Measurements from ENCODE around the gene TRIM41. TPM values are rescaled to one million over a fixed set of nuclear protein-coding genes. Genes with fewer than 3 reads are reported as not detected.

The TRIM41 gene
- total and polyA plus RNA-seq, 12 donors = 13.3 to 56.2 (median 19.6) TPM

DNA sequence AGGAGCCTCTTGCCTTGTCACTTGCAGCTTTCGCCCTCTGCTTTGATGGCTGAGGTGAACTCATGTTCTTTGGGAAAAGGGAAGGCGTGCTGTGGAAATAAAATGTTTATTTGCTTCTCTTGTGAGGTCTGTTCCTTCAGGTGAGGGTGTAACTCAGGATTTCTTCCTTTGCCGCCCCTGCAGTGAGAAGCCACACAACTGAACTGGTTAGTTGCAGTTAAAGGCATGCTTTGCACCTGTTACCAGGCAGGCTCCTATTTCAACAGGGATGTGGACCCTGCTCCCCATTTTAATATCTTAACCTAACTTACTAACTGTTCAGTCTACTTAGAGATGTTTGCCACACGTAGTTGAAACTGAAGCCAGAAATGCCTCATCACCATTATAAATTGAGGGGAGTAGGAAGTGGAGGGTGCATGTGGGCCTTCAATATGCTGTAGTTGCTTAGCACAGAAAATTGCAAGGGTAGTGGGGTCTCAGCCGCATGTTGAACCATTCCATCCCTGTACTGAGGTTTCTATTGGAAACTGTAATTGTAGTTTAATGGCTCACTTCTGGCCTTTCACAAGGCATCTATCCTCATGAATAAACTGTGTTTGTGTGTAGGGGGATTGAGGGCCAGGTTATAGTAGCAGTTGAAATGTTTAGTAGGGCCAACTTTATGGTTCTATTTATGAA is 12.7 kb downstream of the TRIM41 start:
- TF ChIP-seq, protein P1, sequence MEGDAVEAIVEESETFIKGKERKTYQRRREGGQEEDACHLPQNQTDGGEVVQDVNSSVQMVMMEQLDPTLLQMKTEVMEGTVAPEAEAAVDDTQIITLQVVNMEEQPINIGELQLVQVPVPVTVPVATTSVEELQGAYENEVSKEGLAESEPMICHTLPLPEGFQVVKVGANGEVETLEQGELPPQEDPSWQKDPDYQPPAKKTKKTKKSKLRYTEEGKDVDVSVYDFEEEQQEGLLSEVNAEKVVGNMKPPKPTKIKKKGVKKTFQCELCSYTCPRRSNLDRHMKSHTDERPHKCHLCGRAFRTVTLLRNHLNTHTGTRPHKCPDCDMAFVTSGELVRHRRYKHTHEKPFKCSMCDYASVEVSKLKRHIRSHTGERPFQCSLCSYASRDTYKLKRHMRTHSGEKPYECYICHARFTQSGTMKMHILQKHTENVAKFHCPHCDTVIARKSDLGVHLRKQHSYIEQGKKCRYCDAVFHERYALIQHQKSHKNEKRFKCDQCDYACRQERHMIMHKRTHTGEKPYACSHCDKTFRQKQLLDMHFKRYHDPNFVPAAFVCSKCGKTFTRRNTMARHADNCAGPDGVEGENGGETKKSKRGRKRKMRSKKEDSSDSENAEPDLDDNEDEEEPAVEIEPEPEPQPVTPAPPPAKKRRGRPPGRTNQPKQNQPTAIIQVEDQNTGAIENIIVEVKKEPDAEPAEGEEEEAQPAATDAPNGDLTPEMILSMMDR (IDR thresholded peaks at IDR 0.05) = no peak
- TF ChIP-seq POLR2A (IDR thresholded peaks at IDR 0.05) = no peak
- peaks cover 4 to 91% of the 10 kb centered on the region in 2 donors for H3K36me3 ChIP-seq (replicated peaks in 1 of 2)
- DNase-seq = no peak

DNA sequence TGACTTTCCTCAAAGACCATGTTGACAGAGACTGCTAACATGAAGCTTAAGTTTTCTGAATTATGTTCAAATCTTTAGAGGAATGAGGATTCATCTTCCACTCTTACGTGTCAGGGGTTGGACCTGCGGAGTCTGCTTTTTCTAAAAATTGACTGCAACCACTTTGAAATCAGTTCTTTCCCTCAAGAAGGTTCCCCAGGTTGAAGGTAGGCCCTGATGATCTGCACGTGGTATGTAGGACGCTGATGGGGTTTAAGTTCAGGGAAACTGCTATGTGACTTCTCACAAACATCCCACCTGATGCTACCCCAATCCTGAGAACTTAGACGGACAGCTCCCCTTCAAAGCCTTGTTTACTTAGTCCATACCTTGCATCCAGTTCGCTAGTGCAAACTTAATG is 13.4 kb downstream of the TRIM41 start:
- TF ChIP-seq, protein P1 (IDR thresholded peaks at IDR 0.05) = no peak
- TF ChIP-seq POLR2A (IDR thresholded peaks at IDR 0.05) = no peak
- no peak for DNase-seq
- WGBS, 4 donors = 77 to 85% (median 82%) methylated on average over 6 of the region's 6 CpGs
- Histone ChIP-seq H3K27me3 (no peaks in the 10 kb centered on the region), H3K4me1 (replicated peaks in 1 of 2) (peaks cover 4 to 12% of the 10 kb centered on the region in 2 donors), H3K36me3 (replicated peaks in 1 of 2) (peaks cover 4 to 91% of the 10 kb centered on the region in 2 donors), H3K9me3 (replicated peaks in 1 of 3) (no peaks in the 10 kb centered on the region), H3K4me3 (no peak overlapping the region), H3K27ac (no peak overlapping the region)
- intact Hi-C loops (cut with DNase I) = no loop called here

More for the DNA sequence above, 12.7 kb downstream of the TRIM41 start:
- Histone ChIP-seq H3K4me3 (no peak overlapping the region), H3K27me3 (no peaks in the 10 kb centered on the region), H3K4me1 (replicated peaks in 1 of 2) (peaks cover 0 to 6% of the 10 kb centered on the region in 2 donors), H3K27ac (no peak overlapping the region), H3K9me3 (replicated peaks in 1 of 3) (no peaks in the 10 kb centered on the region)
- 67 to 85% (median 77%) methylated on average over 5 of the region's 5 CpGs for WGBS, 4 donors
- intact Hi-C loops (cut with DNase I) = no loop called here

DNA sequence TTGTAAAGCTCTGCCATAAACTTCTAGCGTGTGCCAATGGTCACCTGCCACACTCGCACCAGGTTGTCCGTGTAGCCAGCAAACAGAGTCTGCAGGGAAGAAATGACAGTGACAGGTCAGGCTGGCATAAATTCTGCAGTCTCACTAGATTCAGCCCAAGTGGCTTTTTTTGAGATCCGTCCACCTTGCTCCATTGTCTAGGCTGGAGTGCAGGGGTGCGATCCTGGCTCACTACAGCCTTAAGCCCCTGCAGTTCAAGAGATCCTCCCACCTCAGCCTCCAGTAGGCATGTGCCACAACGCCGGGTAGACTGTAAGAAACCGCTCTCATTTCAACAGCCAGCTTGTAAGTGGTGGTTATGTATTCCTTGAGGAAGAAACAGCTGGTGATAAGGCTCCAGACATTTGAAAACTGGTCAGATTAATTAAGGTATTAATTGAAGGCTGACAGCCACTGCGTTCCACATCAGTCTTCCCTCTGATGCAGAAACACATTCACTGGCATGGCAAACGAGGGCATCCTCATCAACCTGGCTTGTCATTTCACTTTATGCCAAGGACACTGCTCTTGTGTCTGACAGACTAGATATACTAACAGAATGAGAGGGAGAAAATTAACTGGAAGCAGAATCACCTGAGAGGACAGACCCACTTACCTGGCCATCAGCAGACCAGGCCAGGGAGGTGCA is 14.0 kb downstream of the TRIM41 start:
- DNase-seq = no peak
- TF ChIP-seq POLR2A (IDR thresholded peaks at IDR 0.05) = no peak
- TF ChIP-seq, protein P1 (IDR thresholded peaks at IDR 0.05) = no peak
- H3K4me1 ChIP-seq (replicated peaks in 1 of 2) = peaks cover 10 to 18% of the 10 kb centered on the region in 2 donors
- no peak overlapping the region for H3K4me3 ChIP-seq
- no peak overlapping the region for H3K27ac ChIP-seq
- intact Hi-C loops (cut with DNase I) = no loop called here
- WGBS, 4 donors = 84 to 88% (median 85%) methylated on average over 9 to 10 of the region's 10 CpGs
- no peaks in the 10 kb centered on the region for H3K9me3 ChIP-seq (replicated peaks in 1 of 3)
- no peaks in the 10 kb centered on the region for H3K27me3 ChIP-seq
- peaks cover 4 to 97% of the 10 kb centered on the region in 2 donors for H3K36me3 ChIP-seq (replicated peaks in 1 of 2)

DNA sequence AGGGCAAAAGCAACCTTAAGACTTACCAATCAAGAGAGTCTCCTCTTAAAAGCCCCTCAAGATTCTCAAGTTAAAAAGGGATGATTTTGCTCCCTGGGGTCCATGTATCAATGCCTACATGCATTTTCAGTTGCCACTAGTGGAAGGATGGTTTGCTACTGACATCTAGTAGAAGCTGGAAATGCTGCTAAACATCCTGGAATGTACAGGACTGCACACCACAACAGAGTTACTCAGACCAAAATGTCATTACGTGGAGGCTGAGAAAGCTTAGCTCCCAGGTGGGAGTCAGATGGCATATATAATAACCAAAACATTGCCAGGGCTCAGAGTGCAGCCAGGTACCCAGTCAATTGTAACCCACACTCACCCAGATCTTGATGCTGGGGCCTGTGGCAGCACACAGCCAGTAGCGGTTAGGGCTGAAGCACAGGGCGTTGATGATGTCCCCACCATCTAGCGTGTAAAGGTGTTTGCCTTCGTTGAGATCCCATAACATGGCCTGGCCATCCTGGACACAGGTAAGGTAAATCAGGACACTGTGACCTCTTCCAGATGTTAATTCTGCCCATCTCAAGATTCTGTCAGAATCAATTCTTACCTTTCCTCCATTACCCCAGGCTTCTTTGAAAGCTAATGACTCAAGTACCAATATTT is 14.8 kb downstream of the TRIM41 start:
- Histone ChIP-seq H3K27me3 (no peaks in the 10 kb centered on the region), H3K4me1 (replicated peaks in 1 of 2) (peaks cover 14 to 22% of the 10 kb centered on the region in 2 donors), H3K27ac (no peak overlapping the region), H3K9me3 (replicated peaks in 1 of 3) (no peaks in the 10 kb centered on the region), H3K36me3 (replicated peaks in 1 of 2) (peaks cover 4 to 96% of the 10 kb centered on the region in 2 donors), H3K4me3 (no peak overlapping the region)
- TF ChIP-seq, protein P1 (IDR thresholded peaks at IDR 0.05) = no peak
- no peak for TF ChIP-seq POLR2A (IDR thresholded peaks at IDR 0.05)
- WGBS, 4 donors = 82 to 96% (median 87%) methylated on average over 1 to 5 of the region's 5 CpGs
- DNase-seq = no peak
- intact Hi-C loops (cut with DNase I) = loop anchor here in 1 of 2 donors (2.0 kb wide), 1 partner anchor 13 kb away; no protein-coding TSS in a partner anchor

Data from adrenal gland (tissue), 12 donors.